PC-9 (cell line): ENCODE results near the gene MAP7D2.

Experiments used
- EZH2 ChIP-seq: fragments of 200-600 bp; sonication (generic); IDR thresholded peaks from 2 replicates; pipeline ENCODE4 v1.8.0; 2017; ENCODE audit warnings: antibody characterized with exemption, low read depth
- TF ChIP-seq, protein P1 (sequence below): fragments of 200-600 bp; sonication (generic); conservative IDR thresholded peaks from 2 replicates; pipeline ENCODE4 v1.6.1; 2017; ENCODE audit warnings: mixed run types, antibody characterized with exemption, mild to moderate bottlenecking, moderate library complexity

DNA sequence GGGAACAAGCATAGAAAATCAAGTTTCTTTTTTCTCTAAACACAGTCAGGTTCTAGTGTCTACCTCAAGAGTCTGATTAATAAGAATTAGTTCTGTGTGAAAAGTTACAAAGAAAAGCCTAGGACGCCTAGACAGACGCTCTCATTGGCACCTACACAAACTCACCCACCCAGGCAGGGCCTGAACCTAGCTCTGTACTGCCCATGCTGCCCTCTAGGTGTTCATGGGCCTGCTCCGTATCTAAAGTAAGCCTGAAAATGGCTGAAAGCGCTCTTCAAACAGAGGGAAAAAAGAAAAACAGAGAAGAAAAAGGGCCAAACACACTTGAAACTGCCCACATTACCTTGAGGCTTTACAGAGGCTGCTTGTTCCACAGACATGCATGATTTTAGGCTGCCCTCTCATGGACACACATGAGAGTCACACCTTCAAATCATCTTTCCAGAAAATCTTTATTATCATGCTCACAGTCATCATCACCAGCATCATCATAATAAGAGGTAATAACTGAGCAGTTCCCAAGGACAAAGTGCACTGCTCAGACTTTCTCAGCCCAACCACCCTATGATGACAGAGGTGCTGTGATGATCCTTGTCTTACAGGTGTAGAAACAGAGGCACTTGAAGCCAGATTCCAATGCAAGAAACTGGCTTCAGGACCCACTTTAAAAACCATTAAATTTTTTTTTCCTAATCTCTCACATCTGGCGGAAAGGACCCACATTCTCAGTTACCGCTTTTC, 49.6 kb downstream of the MAP7D2 start:
- TF ChIP-seq, protein P1, sequence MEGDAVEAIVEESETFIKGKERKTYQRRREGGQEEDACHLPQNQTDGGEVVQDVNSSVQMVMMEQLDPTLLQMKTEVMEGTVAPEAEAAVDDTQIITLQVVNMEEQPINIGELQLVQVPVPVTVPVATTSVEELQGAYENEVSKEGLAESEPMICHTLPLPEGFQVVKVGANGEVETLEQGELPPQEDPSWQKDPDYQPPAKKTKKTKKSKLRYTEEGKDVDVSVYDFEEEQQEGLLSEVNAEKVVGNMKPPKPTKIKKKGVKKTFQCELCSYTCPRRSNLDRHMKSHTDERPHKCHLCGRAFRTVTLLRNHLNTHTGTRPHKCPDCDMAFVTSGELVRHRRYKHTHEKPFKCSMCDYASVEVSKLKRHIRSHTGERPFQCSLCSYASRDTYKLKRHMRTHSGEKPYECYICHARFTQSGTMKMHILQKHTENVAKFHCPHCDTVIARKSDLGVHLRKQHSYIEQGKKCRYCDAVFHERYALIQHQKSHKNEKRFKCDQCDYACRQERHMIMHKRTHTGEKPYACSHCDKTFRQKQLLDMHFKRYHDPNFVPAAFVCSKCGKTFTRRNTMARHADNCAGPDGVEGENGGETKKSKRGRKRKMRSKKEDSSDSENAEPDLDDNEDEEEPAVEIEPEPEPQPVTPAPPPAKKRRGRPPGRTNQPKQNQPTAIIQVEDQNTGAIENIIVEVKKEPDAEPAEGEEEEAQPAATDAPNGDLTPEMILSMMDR = peak; percentile 76
- TF ChIP-seq EZH2 = no peak
